NCI-H226 (cell line): ENCODE data around the gene SNX11.
A peak's percentile ranks its signal among the peaks of the same experiment; 100 is the strongest.

ENCODE experiments used
- DNase-seq: peaks from one replicate; pipeline ENCODE4 v3.0.0-alpha.2; 2015

SNX11 gene

GRCh38 chr17:48100160-48100559 lies 7.4 kb upstream of the SNX11 start:
- DNase-seq, result peak; percentile 75

GRCh38 chr17:48100591-48101011 lies 7.0 kb upstream of the SNX11 start:
- DNase-seq, result peak; percentile 72

GRCh38 chr17:48101012-48101720 lies 6.4 kb upstream of the SNX11 start, which contains the start of gene CBX1:
TSS of gene CBX1 (minus strand) at chr17:48101478. CDS start at chr17:48077004, 24,474 bp downstream.
- peak; percentile 87 for DNase-seq

- DNase-seq, result no peak
These were observed 5.4 kb upstream of the SNX11 start for GRCh38 chr17:48102043-48102750.

- no peak for DNase-seq
These were observed 4.5 kb upstream of the SNX11 start for GRCh38 chr17:48102798-48103715.

GRCh38 chr17:48104440-48104839 lies 3.1 kb upstream of the SNX11 start:
- DNase-seq, result no peak

- DNase-seq, result no peak
These were observed 797 bp upstream of the SNX11 start for GRCh38 chr17:48106802-48107136.

- DNase-seq, result no peak
These were observed 3.2 kb downstream of the SNX11 start for GRCh38 chr17:48110761-48111160.

- DNase-seq, result no peak
These were observed 4.3 kb downstream of the SNX11 start for GRCh38 chr17:48111937-48112241.

- no peak for DNase-seq
These were observed 5.7 kb downstream of the SNX11 start for GRCh38 chr17:48113201-48113676.

GRCh38 chr17:48121923-48122664 lies 14.5 kb downstream of the SNX11 start:
- no peak for DNase-seq

- DNase-seq, result no peak
These were observed 15.1 kb downstream of the SNX11 start for GRCh38 chr17:48122665-48123045.

- DNase-seq, result no peak
These were observed 15.5 kb downstream of the SNX11 start for GRCh38 chr17:48123111-48123510.

GRCh38 chr17:48123776-48124388 lies 16.3 kb downstream of the SNX11 start:
- DNase-seq, result no peak

- DNase-seq, result no peak
These were observed 18.4 kb downstream of the SNX11 start for GRCh38 chr17:48125829-48126531.

- DNase-seq, result no peak
These were observed 18.9 kb downstream of the SNX11 start for GRCh38 chr17:48126532-48126850.

- DNase-seq, result peak; percentile 53
These were observed 19.9 kb downstream of the SNX11 start for GRCh38 chr17:48127371-48128051.

GRCh38 chr17:48128400-48128799 lies 20.8 kb downstream of the SNX11 start:
- DNase-seq, result no peak

GRCh38 chr17:48129981-48130380 lies 22.4 kb downstream of the SNX11 start:
- DNase-seq, result no peak

- peak; percentile 20 for DNase-seq
These were observed 23.8 kb downstream of the SNX11 start for GRCh38 chr17:48131216-48131824.

- no peak for DNase-seq
These were observed 24.8 kb downstream of the SNX11 start for GRCh38 chr17:48132385-48132784.
